GM12878 (cell line): ENCODE results near the gene BDKRB2. TPM values are rescaled to one million over a fixed set of nuclear protein-coding genes. Genes with fewer than 3 reads are reported as not detected.
A peak's percentile ranks its signal among the peaks of the same experiment; 100 is the strongest.

Source experiments
- ATF7 ChIP-seq: fragments of 450-650 bp; IDR thresholded peaks from 2 replicates; pipeline ENCODE4 v1.6.1; 2016; ENCODE audit warnings: low read depth, mild to moderate bottlenecking
- BCL11A ChIP-seq: IDR thresholded peaks from 2 replicates; pipeline ENCODE4 v1.6.1; 2011; ENCODE audit warnings: low read depth, low read length
- CHD2 ChIP-seq: IDR thresholded peaks from 2 replicates; pipeline ENCODE4 v1.6.1; 2011; ENCODE audit warnings: low read depth, low read length, improper control_type of control experiment, borderline replicate concordance
- DPF2 ChIP-seq: fragments of 450-650 bp; IDR thresholded peaks from 2 replicates; pipeline ENCODE4 v1.6.1; 2017; ENCODE audit warnings: mild to moderate bottlenecking
- EP300 ChIP-seq, 2 experiments: fragments of 150-350 bp in 1 of 2; IDR thresholded peaks; 2 replicates each; pipeline ENCODE4 v1.6.1; 2011 to 2012; ENCODE audit warnings: low read depth in 2 of 2, low read length in 2 of 2, borderline replicate concordance in 1 of 2, improper control_type of control experiment in 1 of 2, inconsistent platforms in 1 of 2; ENCODE audit not compliant: control insufficient read depth in 1 of 2
- FOS ChIP-seq: IDR thresholded peaks from 3 replicates; pipeline ENCODE4 v1.6.1; 2011; ENCODE audit warnings: borderline replicate concordance; ENCODE audit not compliant: insufficient read length; ENCODE audit errors: extremely low read depth
- GATAD2B ChIP-seq: fragments of 450-650 bp; conservative IDR thresholded peaks from 2 replicates; pipeline ENCODE4 v1.6.1; 2017; ENCODE audit warnings: low read depth, mild to moderate bottlenecking, moderate library complexity
- HCFC1 ChIP-seq: fragments of 150-350 bp; IDR thresholded peaks from 2 replicates; pipeline ENCODE4 v1.6.1; 2014; ENCODE audit warnings: low read length
- HDGF ChIP-seq: fragments of 450-650 bp; IDR thresholded peaks from 2 replicates; pipeline ENCODE4 v1.6.1; 2016; ENCODE audit warnings: antibody characterized with exemption
- IKZF2 ChIP-seq, 2 experiments: fragments of 450-650 bp; IDR thresholded peaks; 2 replicates each; pipeline ENCODE4 v1.6.1; 2017; ENCODE audit warnings: mild to moderate bottlenecking in 2 of 2, moderate library complexity in 2 of 2
- IRF4 ChIP-seq: IDR thresholded peaks from 2 replicates; pipeline ENCODE4 v1.6.1; 2011; ENCODE audit warnings: low read depth, low read length
- MTA2 ChIP-seq: fragments of 450-650 bp; IDR thresholded peaks from 2 replicates; pipeline ENCODE4 v1.6.1; 2016; ENCODE audit warnings: low read depth, mild to moderate bottlenecking, moderate library complexity
- PAX5 ChIP-seq: IDR thresholded peaks from 2 replicates; pipeline ENCODE4 v1.6.1; 2011; ENCODE audit warnings: low read depth, low read length, borderline replicate concordance
- RAD51 ChIP-seq: fragments of 450-650 bp; IDR thresholded peaks from 2 replicates; pipeline ENCODE4 v1.6.1; 2016; ENCODE audit warnings: moderate library complexity, mild to moderate bottlenecking, inconsistent platforms
- RB1 ChIP-seq: fragments of 450-650 bp; formaldehyde crosslinking; IDR thresholded peaks from 2 replicates; pipeline ENCODE4 v1.6.1; 2017; ENCODE audit warnings: mild to moderate bottlenecking, borderline replicate concordance
- RUNX3 ChIP-seq: IDR thresholded peaks from 2 replicates; pipeline ENCODE4 v1.6.1; 2012; ENCODE audit warnings: low read length, inconsistent platforms
- ZNF207 ChIP-seq: fragments of 450-650 bp; IDR thresholded peaks from 2 replicates; pipeline ENCODE4 v1.6.1; 2014; ENCODE audit warnings: antibody characterized with exemption, mild to moderate bottlenecking, borderline replicate concordance
- ZZZ3 ChIP-seq: IDR thresholded peaks from 2 replicates; pipeline ENCODE4 v1.6.1; 2011; ENCODE audit warnings: low read depth; ENCODE audit not compliant: control insufficient read depth, insufficient read length
- polyA plus RNA-seq, 11 experiments: library from polyadenylated mRNA; depleted of rRNA in 4 of 11; unstranded in 6 of 11; stranded (reverse) in 5 of 11; fragments of >200 nt; fragmentation: Nextera tagmentation in 4 of 11; fragmentation: Illumina TruSeq in 1 of 11; extraction: Ambion mirVana in 4 of 11; extraction: Trizol in 1 of 11; gene quantifications; 1 replicate in 1 of 11; 2 replicates in 10 of 11; pipeline versions ENCODE4 v1.2.1 to v1.2.3, GENCODE V29; 2011 to 2016; ENCODE audit warnings: inconsistent platforms in 2 of 11, missing spikeins in 2 of 11, low read depth in 1 of 11
- total RNA-seq, 4 experiments: library from RNA; depleted of rRNA in 3 of 4; stranded (reverse); fragments of >200 nt in 3 of 4; fragmentation: Illumina TruSeq in 1 of 4; extraction: Trizol in 1 of 4; gene quantifications; 2 replicates each; pipeline versions ENCODE4 v1.2.1 to v1.2.3, GENCODE V29; 2013 to 2021
- TF ChIP-seq, protein P1 (sequence below): fragments of 450-650 bp; conservative IDR thresholded peaks from 2 replicates; pipeline ENCODE4 v1.6.1; 2017; ENCODE audit warnings: mild to moderate bottlenecking, moderate library complexity
- TF ChIP-seq, protein P2 (sequence below): IDR thresholded peaks from 2 replicates; pipeline ENCODE4 v1.6.1; 2012; ENCODE audit warnings: low read length, inconsistent platforms
- TF ChIP-seq, protein P3 (sequence below): IDR thresholded peaks from 2 replicates; pipeline ENCODE4 v1.6.1; 2012; ENCODE audit warnings: low read depth, low read length, improper control_type of control experiment
- TF ChIP-seq, protein P4 (sequence below): fragments of 450-650 bp; IDR thresholded peaks from 2 replicates; pipeline ENCODE4 v1.6.1; 2016; ENCODE audit warnings: mild to moderate bottlenecking
- TF ChIP-seq, protein P5 (sequence below): fragments of 450-650 bp; IDR thresholded peaks from 2 replicates; pipeline ENCODE4 v1.6.1; 2017; ENCODE audit warnings: borderline replicate concordance

Gene BDKRB2
- total and polyA plus RNA-seq, 10 of the 15 experiments (the other 5 are each of a cell fraction or from before 2014, with no cell fraction given), result 0.08 TPM; not detected in 9

DNA sequence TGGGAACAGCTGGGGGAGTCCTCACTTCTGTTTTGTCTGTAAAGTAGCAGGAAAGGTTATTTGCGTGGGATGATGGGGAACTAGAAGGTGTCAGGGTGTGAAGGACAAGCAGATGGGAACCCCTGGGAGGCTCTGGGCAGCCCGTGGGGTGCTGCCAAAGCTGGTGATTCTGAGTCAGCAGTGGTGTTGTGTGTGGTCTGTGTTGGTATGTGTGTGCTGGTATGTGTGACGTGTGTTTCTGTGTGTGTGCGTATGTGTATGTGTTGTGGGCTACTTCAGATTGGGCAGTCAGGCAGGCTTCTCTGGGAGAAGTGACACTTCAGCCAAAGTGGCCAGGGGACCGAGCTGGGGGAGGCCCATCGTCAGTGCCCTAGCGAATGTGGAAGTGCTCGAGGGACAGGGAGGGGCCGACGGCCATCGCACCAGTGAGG is 15.3 kb upstream of the BDKRB2 start (continued):
- TF ChIP-seq, protein P1, sequence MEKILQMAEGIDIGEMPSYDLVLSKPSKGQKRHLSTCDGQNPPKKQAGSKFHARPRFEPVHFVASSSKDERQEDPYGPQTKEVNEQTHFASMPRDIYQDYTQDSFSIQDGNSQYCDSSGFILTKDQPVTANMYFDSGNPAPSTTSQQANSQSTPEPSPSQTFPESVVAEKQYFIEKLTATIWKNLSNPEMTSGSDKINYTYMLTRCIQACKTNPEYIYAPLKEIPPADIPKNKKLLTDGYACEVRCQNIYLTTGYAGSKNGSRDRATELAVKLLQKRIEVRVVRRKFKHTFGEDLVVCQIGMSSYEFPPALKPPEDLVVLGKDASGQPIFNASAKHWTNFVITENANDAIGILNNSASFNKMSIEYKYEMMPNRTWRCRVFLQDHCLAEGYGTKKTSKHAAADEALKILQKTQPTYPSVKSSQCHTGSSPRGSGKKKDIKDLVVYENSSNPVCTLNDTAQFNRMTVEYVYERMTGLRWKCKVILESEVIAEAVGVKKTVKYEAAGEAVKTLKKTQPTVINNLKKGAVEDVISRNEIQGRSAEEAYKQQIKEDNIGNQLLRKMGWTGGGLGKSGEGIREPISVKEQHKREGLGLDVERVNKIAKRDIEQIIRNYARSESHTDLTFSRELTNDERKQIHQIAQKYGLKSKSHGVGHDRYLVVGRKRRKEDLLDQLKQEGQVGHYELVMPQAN, result peak; percentile 47; the same call in 1 of the 2 replicates
- TF ChIP-seq HCFC1, result peak; percentile 1; the same call in 1 of the 2 replicates
- TF ChIP-seq RB1, result peak; percentile 36; the same call in 1 of the 2 replicates
- TF ChIP-seq ZNF207, result 0 out of 2 replicates have a peak, but pooled peaks have one; percentile 23
- TF ChIP-seq IKZF2 (IDR thresholded peaks at IDR 0.05), result peak; percentile 95
- TF ChIP-seq ATF7, result peak; percentile 90
- TF ChIP-seq PAX5, result peak; percentile 65; the same call in 1 of the 2 replicates
- TF ChIP-seq RAD51, result no peak
- peak; percentile 55; the same call in 1 of the 2 replicates for TF ChIP-seq BCL11A
- TF ChIP-seq CHD2, result 0 out of 2 replicates have a peak, but pooled peaks have one; percentile 31
- TF ChIP-seq FOS, result no peak
- TF ChIP-seq EP300 (IDR thresholded peaks at IDR 0.05; ENCODE audit: borderline replicate concordance in 1 of 2, control insufficient read depth in 1 of 2, low read depth in 2 of 2, low read length in 2 of 2), result peak; percentile 46 to 83; a peak in 3 of 4 replicates
- TF ChIP-seq DPF2, result peak; percentile 95
- TF ChIP-seq, protein P2, sequence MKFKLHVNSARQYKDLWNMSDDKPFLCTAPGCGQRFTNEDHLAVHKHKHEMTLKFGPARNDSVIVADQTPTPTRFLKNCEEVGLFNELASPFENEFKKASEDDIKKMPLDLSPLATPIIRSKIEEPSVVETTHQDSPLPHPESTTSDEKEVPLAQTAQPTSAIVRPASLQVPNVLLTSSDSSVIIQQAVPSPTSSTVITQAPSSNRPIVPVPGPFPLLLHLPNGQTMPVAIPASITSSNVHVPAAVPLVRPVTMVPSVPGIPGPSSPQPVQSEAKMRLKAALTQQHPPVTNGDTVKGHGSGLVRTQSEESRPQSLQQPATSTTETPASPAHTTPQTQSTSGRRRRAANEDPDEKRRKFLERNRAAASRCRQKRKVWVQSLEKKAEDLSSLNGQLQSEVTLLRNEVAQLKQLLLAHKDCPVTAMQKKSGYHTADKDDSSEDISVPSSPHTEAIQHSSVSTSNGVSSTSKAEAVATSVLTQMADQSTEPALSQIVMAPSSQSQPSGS, result no peak
- 0 out of 2 replicates have a peak, but pooled peaks have one; percentile 16 for TF ChIP-seq RUNX3
- peak; percentile 95 for TF ChIP-seq MTA2
- peak; percentile 54; the same call in 1 of the 2 replicates for TF ChIP-seq IRF4
- TF ChIP-seq, protein P3, sequence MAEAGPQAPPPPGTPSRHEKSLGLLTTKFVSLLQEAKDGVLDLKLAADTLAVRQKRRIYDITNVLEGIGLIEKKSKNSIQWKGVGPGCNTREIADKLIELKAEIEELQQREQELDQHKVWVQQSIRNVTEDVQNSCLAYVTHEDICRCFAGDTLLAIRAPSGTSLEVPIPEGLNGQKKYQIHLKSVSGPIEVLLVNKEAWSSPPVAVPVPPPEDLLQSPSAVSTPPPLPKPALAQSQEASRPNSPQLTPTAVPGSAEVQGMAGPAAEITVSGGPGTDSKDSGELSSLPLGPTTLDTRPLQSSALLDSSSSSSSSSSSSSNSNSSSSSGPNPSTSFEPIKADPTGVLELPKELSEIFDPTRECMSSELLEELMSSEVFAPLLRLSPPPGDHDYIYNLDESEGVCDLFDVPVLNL, result no peak
- TF ChIP-seq, protein P4, sequence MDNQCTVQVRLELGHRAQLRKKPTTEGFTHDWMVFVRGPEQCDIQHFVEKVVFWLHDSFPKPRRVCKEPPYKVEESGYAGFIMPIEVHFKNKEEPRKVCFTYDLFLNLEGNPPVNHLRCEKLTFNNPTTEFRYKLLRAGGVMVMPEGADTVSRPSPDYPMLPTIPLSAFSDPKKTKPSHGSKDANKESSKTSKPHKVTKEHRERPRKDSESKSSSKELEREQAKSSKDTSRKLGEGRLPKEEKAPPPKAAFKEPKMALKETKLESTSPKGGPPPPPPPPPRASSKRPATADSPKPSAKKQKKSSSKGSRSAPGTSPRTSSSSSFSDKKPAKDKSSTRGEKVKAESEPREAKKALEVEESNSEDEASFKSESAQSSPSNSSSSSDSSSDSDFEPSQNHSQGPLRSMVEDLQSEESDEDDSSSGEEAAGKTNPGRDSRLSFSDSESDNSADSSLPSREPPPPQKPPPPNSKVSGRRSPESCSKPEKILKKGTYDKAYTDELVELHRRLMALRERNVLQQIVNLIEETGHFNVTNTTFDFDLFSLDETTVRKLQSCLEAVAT, result peak; percentile 91
- TF ChIP-seq ZZZ3, result no peak
- peak; percentile 58; the same call in 1 of the 2 replicates for TF ChIP-seq HDGF
- TF ChIP-seq, protein P5, sequence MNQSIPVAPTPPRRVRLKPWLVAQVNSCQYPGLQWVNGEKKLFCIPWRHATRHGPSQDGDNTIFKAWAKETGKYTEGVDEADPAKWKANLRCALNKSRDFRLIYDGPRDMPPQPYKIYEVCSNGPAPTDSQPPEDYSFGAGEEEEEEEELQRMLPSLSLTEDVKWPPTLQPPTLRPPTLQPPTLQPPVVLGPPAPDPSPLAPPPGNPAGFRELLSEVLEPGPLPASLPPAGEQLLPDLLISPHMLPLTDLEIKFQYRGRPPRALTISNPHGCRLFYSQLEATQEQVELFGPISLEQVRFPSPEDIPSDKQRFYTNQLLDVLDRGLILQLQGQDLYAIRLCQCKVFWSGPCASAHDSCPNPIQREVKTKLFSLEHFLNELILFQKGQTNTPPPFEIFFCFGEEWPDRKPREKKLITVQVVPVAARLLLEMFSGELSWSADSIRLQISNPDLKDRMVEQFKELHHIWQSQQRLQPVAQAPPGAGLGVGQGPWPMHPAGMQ, result no peak
- TF ChIP-seq GATAD2B, result peak; percentile 88; the same call in 1 of the 2 replicates
